SJCRH30 (cell line): Measurements from ENCODE around the gene PAM16. TPM values are rescaled to one million over a fixed set of nuclear protein-coding genes. Genes with fewer than 3 reads are reported as not detected.
A peak's percentile ranks its signal among the peaks of the same experiment; 100 is the strongest.
"Not testable (repeated sequence)": the region's sequence is repeated elsewhere in the genome, so short reads cannot be mapped to it uniquely, and the experiment has no call there.

ENCODE experiments used
- DNase-seq, 2 experiments: peaks; one replicate each; pipeline ENCODE4 v3.0.0-alpha.2; 2015 to 2020
- H3K27ac ChIP-seq: fragments of 250-450 bp; sonication (Bioruptor Pico); 2 replicates; pipeline ENCODE4 v1.5.1; 2020; ENCODE audit warnings: mild to moderate bottlenecking, moderate library complexity
- H3K27me3 ChIP-seq: fragments of 250-450 bp; sonication (Bioruptor Pico); 2 replicates; pipeline ENCODE4 v1.5.1; 2020; ENCODE audit warnings: mild to moderate bottlenecking, moderate library complexity
- H3K36me3 ChIP-seq: fragments of 250-450 bp; sonication (Bioruptor Pico); 2 replicates; pipeline ENCODE4 v1.5.1; 2020; ENCODE audit warnings: mild to moderate bottlenecking, moderate library complexity
- H3K4me1 ChIP-seq: fragments of 250-450 bp; sonication (Bioruptor Pico); 2 replicates; pipeline ENCODE4 v1.5.1; 2020; ENCODE audit warnings: mild to moderate bottlenecking, moderate library complexity
- H3K4me3 ChIP-seq: fragments of 250-450 bp; sonication (Bioruptor Pico); 2 replicates; pipeline ENCODE4 v1.5.1; 2020; ENCODE audit warnings: mild to moderate bottlenecking, moderate library complexity
- H3K9me3 ChIP-seq: fragments of 250-450 bp; sonication (Bioruptor Pico); replicated peaks from 2 replicates; pipeline ENCODE4 v1.5.1; 2020; ENCODE audit warnings: mild to moderate bottlenecking, moderate library complexity
- total RNA-seq: library from RNA; depleted of rRNA; stranded (reverse); fragments of >200 nt; shearing (Covaris generic); gene quantifications from 2 replicates; pipeline ENCODE4 v1.2.3, GENCODE V29; 2014; rRNA removed

Gene PAM16
- 21.8 and 28.9 TPM in 2 replicates for total RNA-seq

DNA sequence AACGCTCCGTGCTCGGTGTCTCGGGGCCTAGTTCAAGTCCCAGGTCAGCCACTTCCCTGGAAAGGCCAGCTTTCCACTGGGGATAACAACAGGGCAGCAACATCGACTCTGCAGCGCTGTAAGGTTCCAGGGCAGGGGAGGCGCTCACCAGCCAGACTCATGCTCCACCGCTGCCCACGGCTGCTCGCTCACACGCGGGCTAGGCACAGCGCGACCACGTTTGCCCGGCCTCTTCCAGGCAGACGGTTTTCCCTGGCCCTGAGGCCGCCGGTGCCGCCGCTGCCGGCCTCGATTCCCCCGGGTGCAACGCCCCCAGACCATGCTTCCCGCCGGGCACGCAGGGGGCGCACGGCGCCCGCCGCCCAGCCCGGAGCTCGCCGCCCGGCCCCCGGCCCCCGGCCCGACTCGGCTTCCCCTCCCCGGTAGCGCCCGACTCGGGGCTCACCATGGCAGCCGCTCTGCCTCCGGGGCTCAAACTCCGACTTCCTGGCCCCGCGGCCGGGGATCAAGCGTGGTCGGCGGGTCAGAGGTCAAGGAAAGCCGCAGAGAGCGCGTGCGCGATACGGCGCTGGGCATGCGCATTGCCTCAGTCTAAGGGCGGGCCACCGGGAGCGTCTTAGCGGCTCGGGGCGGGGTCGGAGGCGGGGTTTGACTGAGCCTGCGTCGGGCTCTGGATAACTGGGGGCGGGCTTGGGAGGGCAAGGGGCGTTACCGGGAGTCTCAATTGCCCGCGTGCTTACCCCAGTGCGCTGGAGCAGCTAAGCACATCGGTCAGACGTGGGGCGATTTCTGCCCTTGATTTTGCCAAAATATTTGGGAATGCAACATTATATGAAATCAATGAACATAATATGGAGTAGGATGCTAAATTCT, at the start of gene PAM16:
TSS of gene PAM16 (minus strand) at position 535 of the 873 bp plus-strand sequence. CDS start at position 448, 87 bp downstream.
- no peaks in the 10 kb centered on the region for H3K27me3 ChIP-seq
- 0 out of 2 replicates have a peak, but pooled peaks cover 2% of the 10 kb centered on the region for H3K4me1 ChIP-seq
- H3K27ac ChIP-seq, result peak within 1 kb of the TSS; percentile 41; the same call in 1 of the 2 replicates
- peak; percentile 97 for DNase-seq
- H3K9me3 ChIP-seq, result no peaks in the 10 kb centered on the region
- H3K36me3 ChIP-seq, result no peaks in the 10 kb centered on the region
- H3K4me3 ChIP-seq, result peak within 1 kb of the TSS; percentile 74

- H3K4me1 ChIP-seq, result no peaks in the 10 kb centered on the region
- H3K9me3 ChIP-seq, result no peaks in the 10 kb centered on the region
- DNase-seq, result no peak
- H3K4me3 ChIP-seq, result no peak overlapping the region
- no peaks in the 10 kb centered on the region for H3K27me3 ChIP-seq
- H3K36me3 ChIP-seq, result peaks cover 10% of the 10 kb centered on the region; the same call in 1 of the 2 replicates
- H3K27ac ChIP-seq, result no peak overlapping the region
Measured at GRCh38 chr16:4399001-4399730, 48.0 kb upstream of the PAM16 start.

- DNase-seq, result no peak
- H3K36me3 ChIP-seq, result peaks cover 4% of the 10 kb centered on the region
- no peaks in the 10 kb centered on the region for H3K27me3 ChIP-seq
- H3K9me3 ChIP-seq, result no peaks in the 10 kb centered on the region
- H3K4me3 ChIP-seq, result no peak overlapping the region
- H3K27ac ChIP-seq, result no peak overlapping the region
- peaks cover 7% of the 10 kb centered on the region; the same call in 1 of the 2 replicates for H3K4me1 ChIP-seq
Measured at GRCh38 chr16:4395055-4395726, 44.1 kb upstream of the PAM16 start.

- H3K27ac ChIP-seq, H3K4me3 ChIP-seq, H3K36me3 ChIP-seq, H3K27me3 ChIP-seq, H3K9me3 ChIP-seq, DNase-seq: not testable (repeated sequence)
- H3K4me1 ChIP-seq, result peaks cover 18% of the 10 kb centered on the region
Measured at GRCh38 chr16:4393850-4394249, 42.7 kb upstream of the PAM16 start.

- H3K36me3 ChIP-seq, result peaks cover 4% of the 10 kb centered on the region
- no peak overlapping the region; the same call in 1 of the 2 replicates for H3K27ac ChIP-seq
- peaks cover 24% of the 10 kb centered on the region for H3K4me1 ChIP-seq
- H3K27me3 ChIP-seq, result no peaks in the 10 kb centered on the region
- no peak for DNase-seq
- H3K9me3 ChIP-seq, result no peaks in the 10 kb centered on the region
- H3K4me3 ChIP-seq, result no peak overlapping the region
Measured at GRCh38 chr16:4393240-4393600, 42.1 kb upstream of the PAM16 start.

DNA sequence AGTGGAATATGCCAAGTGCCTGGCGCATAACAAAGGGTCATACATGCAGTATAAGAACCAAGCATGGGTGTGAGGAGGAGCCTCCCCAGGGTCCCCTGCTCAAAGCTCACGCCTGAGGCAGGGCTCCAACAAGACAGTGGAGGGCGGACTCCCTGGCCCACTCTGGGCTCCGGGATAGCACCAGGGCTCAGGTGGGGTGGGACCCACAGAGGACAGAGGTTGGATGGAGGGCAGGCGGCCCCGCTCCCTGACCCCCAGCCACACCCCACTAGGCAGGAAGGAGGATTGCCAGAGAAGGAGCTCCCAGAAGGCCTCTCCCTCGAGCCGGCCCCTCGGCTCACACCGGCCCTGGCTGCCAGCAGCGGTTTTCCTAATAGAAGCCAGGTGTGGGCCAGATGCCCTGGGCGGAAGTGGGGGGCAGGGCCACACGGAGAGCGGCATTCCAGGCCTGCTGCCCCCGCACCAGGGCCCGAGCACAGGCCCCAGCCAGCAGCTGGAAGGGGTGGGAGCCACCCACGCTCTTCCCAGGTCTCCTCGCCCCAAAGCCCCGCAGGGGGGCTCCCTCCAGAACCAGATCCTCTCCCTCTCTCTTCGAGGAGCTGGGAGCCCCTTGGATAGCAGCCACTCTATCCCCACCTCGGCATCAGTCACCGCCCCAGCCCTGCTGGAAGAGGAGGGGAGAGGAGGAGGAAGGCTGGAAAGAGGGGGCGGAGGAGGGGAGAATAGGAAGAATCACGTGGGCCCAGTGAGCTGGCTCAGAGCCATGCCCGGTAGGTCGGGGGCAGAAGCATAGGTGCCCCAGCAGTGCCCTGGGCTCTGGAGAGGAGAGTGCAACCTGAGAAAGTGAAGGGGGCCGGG, 41.5 kb upstream of the PAM16 start:
- H3K4me3 ChIP-seq, result no peak overlapping the region
- peaks cover 28% of the 10 kb centered on the region for H3K4me1 ChIP-seq
- no peaks in the 10 kb centered on the region for H3K27me3 ChIP-seq
- no peak overlapping the region; the same call in 1 of the 2 replicates for H3K27ac ChIP-seq
- no peak for DNase-seq
- peaks cover 4% of the 10 kb centered on the region; the same call in 1 of the 2 replicates for H3K36me3 ChIP-seq
- H3K9me3 ChIP-seq, result no peaks in the 10 kb centered on the region

GRCh38 chr16:4391631-4392381, 40.7 kb upstream of the PAM16 start:
- no peaks in the 10 kb centered on the region for H3K27me3 ChIP-seq
- H3K4me3 ChIP-seq, result no peak overlapping the region
- no peak overlapping the region for H3K27ac ChIP-seq
- H3K36me3 ChIP-seq, result peaks cover 4% of the 10 kb centered on the region; the same call in 1 of the 2 replicates
- no peak for DNase-seq
- peaks cover 29% of the 10 kb centered on the region for H3K4me1 ChIP-seq
- H3K9me3 ChIP-seq, result no peaks in the 10 kb centered on the region

DNA sequence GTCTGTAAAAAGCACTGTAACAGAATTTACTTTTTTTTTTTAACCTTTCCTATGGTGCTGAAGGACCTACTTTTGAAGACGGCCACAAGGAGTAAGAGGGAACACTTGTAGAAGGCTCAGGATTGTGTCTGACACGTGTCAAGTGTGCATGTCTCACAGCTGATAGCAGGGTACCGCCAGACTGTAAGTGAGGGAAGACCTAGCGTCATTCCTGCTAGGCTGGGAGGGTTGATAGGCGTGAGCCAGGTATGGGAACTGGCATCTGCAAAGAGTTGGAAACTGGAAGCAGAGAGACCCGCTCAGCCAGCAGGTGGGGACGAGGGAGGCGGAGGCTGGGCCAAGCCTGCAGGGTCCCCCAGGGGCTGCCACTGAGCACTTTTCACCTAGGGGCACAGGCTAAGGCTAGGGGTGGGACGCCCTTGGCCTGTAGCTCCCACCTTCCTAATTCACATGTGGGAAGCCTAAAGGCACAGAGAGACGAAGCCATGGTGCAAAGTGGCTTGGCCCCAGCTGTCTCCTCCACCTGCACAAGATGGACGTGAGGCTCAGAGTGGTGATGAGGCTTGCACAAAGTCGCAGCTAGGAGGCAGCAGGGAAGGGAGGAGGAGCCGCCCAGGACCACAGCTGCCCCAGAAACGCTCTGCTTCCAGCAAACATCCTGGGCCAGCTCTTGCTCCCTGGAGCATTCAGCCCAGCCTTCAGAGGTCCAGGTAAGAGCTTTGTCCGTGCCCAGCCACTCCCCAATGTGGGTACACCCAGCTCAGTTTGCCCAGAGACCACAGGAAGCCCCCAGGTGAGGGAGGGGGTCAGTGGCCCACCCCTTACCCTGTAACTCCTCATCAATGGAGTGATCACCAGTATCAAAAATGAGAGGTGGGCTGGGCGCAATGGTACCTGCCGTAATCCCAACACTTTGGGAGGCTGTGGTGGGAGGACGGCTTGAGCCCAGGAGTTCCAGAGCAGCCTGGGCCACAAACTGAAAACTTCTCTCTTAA, 39.4 kb upstream of the PAM16 start:
- Histone ChIP-seq H3K27me3 (no peaks in the 10 kb centered on the region), H3K36me3 (no peaks in the 10 kb centered on the region; the same call in 1 of the 2 replicates), H3K4me3 (no peak overlapping the region), H3K9me3 (no peaks in the 10 kb centered on the region), H3K4me1 (peaks cover 29% of the 10 kb centered on the region), H3K27ac (no peak overlapping the region)
- no peak for DNase-seq

- H3K9me3 ChIP-seq, result no peaks in the 10 kb centered on the region
- peaks cover 29% of the 10 kb centered on the region for H3K4me1 ChIP-seq
- no peaks in the 10 kb centered on the region; the same call in 1 of the 2 replicates for H3K36me3 ChIP-seq
- H3K27ac ChIP-seq, result peak overlapping the region; percentile 84
- peak; percentile 74 to 76 for DNase-seq
- H3K27me3 ChIP-seq, result no peaks in the 10 kb centered on the region
- H3K4me3 ChIP-seq, result no peak overlapping the region
Measured at GRCh38 chr16:4389051-4389955, 38.2 kb upstream of the PAM16 start.

DNA sequence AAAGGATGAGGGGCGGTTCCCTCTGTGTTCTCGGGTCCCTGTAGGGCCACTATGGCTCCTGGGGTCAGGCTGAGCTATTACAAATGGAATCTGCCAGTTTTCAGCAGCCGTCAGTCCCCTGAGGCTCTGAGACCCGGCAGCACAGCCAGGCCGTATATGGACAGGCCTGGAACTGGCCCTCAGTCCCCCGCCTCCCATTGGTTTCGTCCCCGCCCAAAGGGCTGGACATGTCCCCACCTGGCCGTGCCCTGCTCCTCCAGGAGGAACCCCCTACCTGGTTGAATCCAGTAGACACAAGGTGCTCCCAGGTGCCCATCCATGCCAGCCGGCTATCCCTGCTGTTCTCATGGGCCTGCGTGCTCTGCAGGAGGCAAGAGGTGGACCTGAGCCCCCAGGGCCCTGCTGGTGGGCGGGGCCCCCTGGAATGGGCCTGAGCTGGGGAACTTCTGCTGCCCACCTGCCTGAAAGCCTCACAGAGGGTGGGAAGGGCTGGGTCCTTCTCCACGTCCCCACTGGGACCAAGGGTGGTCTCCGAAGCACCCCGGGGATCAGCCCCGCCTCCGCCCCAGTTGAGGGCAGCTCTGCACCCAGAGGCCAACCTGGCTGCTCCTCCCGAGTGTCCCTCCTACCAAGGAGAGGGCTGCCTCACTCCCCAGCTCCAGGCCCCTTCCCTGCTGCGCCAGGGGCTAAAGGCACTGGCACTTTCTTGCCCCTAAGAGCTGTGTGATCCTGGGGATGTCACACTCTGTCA, 37.3 kb upstream of the PAM16 start:
- Histone ChIP-seq H3K27me3 (no peaks in the 10 kb centered on the region), H3K4me3 (no peak overlapping the region), H3K9me3 (no peaks in the 10 kb centered on the region), H3K36me3 (no peaks in the 10 kb centered on the region; the same call in 1 of the 2 replicates), H3K27ac (peak overlapping the region; percentile 84), H3K4me1 (peaks cover 29% of the 10 kb centered on the region)
- peak; percentile 47 for DNase-seq

- no peaks in the 10 kb centered on the region for H3K9me3 ChIP-seq
- H3K27ac ChIP-seq, result peak overlapping the region; percentile 84
- H3K27me3 ChIP-seq, result no peaks in the 10 kb centered on the region
- no peaks in the 10 kb centered on the region; the same call in 1 of the 2 replicates for H3K36me3 ChIP-seq
- H3K4me3 ChIP-seq, result no peak overlapping the region
- peaks cover 27% of the 10 kb centered on the region for H3K4me1 ChIP-seq
- DNase-seq, result no peak
Measured at GRCh38 chr16:4387781-4388180, 36.7 kb upstream of the PAM16 start.
